IMR-90 (cell line): ENCODE measurements around the gene GPR32. TPM values are rescaled to one million over a fixed set of nuclear protein-coding genes. Genes with fewer than 3 reads are reported as not detected.

Experiments used
- ATAC-seq: fragments of 200-7000 bp; cut with Tn5 transposase; 2 replicates; pipeline ENCODE4 v1.9.1; 2020; ENCODE audit warnings: low read depth, mild to moderate bottlenecking, moderate library complexity
- BruUV-seq: library from RNA; stranded (reverse); fragments of 400-500 nt; replicated peaks from 2 replicates; lab custom pipeline; 2021; lab: Mats Ljungman, UMichigan
- CTCF ChIA-PET: fragments of 300-600 bp; formaldehyde crosslinking; extraction: SDS; loops from one replicate; lab custom pipeline; 2021; ENCODE audit warnings: antibody characterized with exemption; lab: Yijun Ruan, JAX
- POLR2A ChIA-PET: fragments of 300-600 bp; sonication (Branson Sonifier 250); formaldehyde crosslinking; loops from one replicate; lab custom pipeline; 2022; ENCODE audit warnings: antibody characterized with exemption; ENCODE audit not compliant: unreplicated experiment; lab: Charles Lee
- DNase-seq: peaks from one replicate; pipeline ENCODE4 v3.0.0; 2013
- H2AFZ ChIP-seq: replicated peaks from 2 replicates; pipeline ENCODE3; 2013; ENCODE audit warnings: low read length, mild to moderate bottlenecking; ENCODE audit not compliant: poor library complexity
- H2AK5ac ChIP-seq: 2 replicates; pipeline ENCODE4 v1.6.1; 2013; ENCODE audit warnings: low read depth, low read length, inconsistent platforms
- H2AK9ac ChIP-seq: replicated peaks from 2 replicates; pipeline ENCODE3; 2013; ENCODE audit warnings: mild to moderate bottlenecking, low read depth, low read length, moderate library complexity; ENCODE audit not compliant: poor library complexity
- H2BK120ac ChIP-seq: 2 replicates; pipeline ENCODE4 v1.6.1; 2013; ENCODE audit warnings: low read depth, low read length, inconsistent platforms
- H2BK15ac ChIP-seq: 3 replicates; pipeline ENCODE4 v1.6.1; 2013; ENCODE audit warnings: low read depth, low read length, inconsistent platforms
- H2BK20ac ChIP-seq: 2 replicates; pipeline ENCODE4 v1.6.1; 2013; ENCODE audit warnings: low read depth, mild to moderate bottlenecking, inconsistent platforms, low read length, moderate library complexity
- H2BK5ac ChIP-seq: 2 replicates; pipeline ENCODE4 v1.6.1; 2013; ENCODE audit warnings: mild to moderate bottlenecking, low read depth, low read length, inconsistent platforms; ENCODE audit not compliant: poor library complexity, severe bottlenecking
- H3K14ac ChIP-seq: replicated peaks from 2 replicates; pipeline ENCODE4 v1.6.1; 2013; ENCODE audit warnings: low read depth, low read length, inconsistent platforms
- H3K18ac ChIP-seq: 2 replicates; pipeline ENCODE4 v1.6.1; 2013; ENCODE audit warnings: low read depth, low read length, control low read depth
- H3K23ac ChIP-seq: 2 replicates; pipeline ENCODE4 v1.6.1; 2013; ENCODE audit warnings: low read depth, low read length, inconsistent platforms
- H3K27ac ChIP-seq: 2 replicates; pipeline ENCODE4 v1.5.1; 2013; ENCODE audit warnings: mild to moderate bottlenecking, control low read depth, low read length; ENCODE audit not compliant: insufficient read depth
- H3K27me3 ChIP-seq: 2 replicates; pipeline ENCODE4 v1.6.1; 2013; ENCODE audit warnings: low read length; ENCODE audit not compliant: control insufficient read depth, insufficient read depth
- H3K36me3 ChIP-seq: 2 replicates; pipeline ENCODE4 v1.6.1; 2013; ENCODE audit warnings: low read length, mixed read lengths; ENCODE audit not compliant: control insufficient read depth, insufficient read depth
- H3K4ac ChIP-seq: 2 replicates; pipeline ENCODE4 v1.6.1; 2013; ENCODE audit warnings: low read depth, low read length, inconsistent platforms
- H3K4me1 ChIP-seq: 2 replicates; pipeline ENCODE4 v1.6.1; 2013; ENCODE audit warnings: low read length, mixed read lengths; ENCODE audit not compliant: control insufficient read depth, insufficient read depth
- H3K4me2 ChIP-seq: 2 replicates; pipeline ENCODE4 v1.6.1; 2013; ENCODE audit warnings: low read depth, mild to moderate bottlenecking, control low read depth, low read length, moderate library complexity
- H3K4me3 ChIP-seq: 2 replicates; pipeline ENCODE4 v1.5.1; 2013; ENCODE audit warnings: low read depth, mild to moderate bottlenecking, control low read depth, low read length, moderate library complexity; ENCODE audit not compliant: insufficient read depth
- H3K56ac ChIP-seq: 2 replicates; pipeline ENCODE4 v1.6.1; 2013; ENCODE audit warnings: low read length, inconsistent platforms; ENCODE audit not compliant: insufficient read depth; ENCODE audit errors: extremely low read depth
- H3K79me1 ChIP-seq, 2 experiments: 2 replicates each; pipeline ENCODE4 v1.6.1; 2013; ENCODE audit warnings: low read length in 2 of 2, inconsistent platforms in 1 of 2, low read depth in 1 of 2
- H3K9ac ChIP-seq: 2 replicates; pipeline ENCODE4 v1.6.1; 2013; ENCODE audit warnings: low read depth, low read length, control low read depth
- H3K9me1 ChIP-seq: 2 replicates; pipeline ENCODE4 v1.6.1; 2013; ENCODE audit warnings: low read length, inconsistent platforms; ENCODE audit not compliant: insufficient read depth
- H3K9me3 ChIP-seq: 2 replicates; pipeline ENCODE4 v1.6.1; 2013; ENCODE audit warnings: low read length; ENCODE audit not compliant: control insufficient read depth, insufficient read depth
- H4K20me1 ChIP-seq: 2 replicates; pipeline ENCODE4 v1.6.1; 2013; ENCODE audit warnings: low read length, inconsistent platforms; ENCODE audit not compliant: insufficient read depth
- H4K5ac ChIP-seq: 2 replicates; pipeline ENCODE4 v1.6.1; 2013; ENCODE audit warnings: mild to moderate bottlenecking, low read depth, low read length, control low read depth
- H4K8ac ChIP-seq, 2 experiments: 2 replicates each; pipeline ENCODE4 v1.6.1; 2013; ENCODE audit warnings: low read depth in 2 of 2, low read length in 2 of 2, control low read depth in 1 of 2, inconsistent platforms in 1 of 2
- H4K91ac ChIP-seq: 2 replicates; pipeline ENCODE4 v1.6.1; 2013; ENCODE audit warnings: low read depth, low read length, inconsistent platforms; ENCODE audit not compliant: insufficient read depth
- BHLHE40 ChIP-seq: fragments of 150-350 bp; IDR thresholded peaks from 2 replicates; pipeline ENCODE4 v1.6.1; 2016; ENCODE audit warnings: mild to moderate bottlenecking, low read depth, low read length
- CEBPB ChIP-seq: IDR thresholded peaks from 2 replicates; pipeline ENCODE4 v1.6.1; 2012; ENCODE audit warnings: low read depth, low read length, improper control_type of control experiment
- CHD1 ChIP-seq: IDR thresholded peaks from 2 replicates; pipeline ENCODE4 v1.6.1; 2012; ENCODE audit warnings: low read depth, low read length, improper control_type of control experiment
- CTCF ChIP-seq: conservative IDR thresholded peaks from 2 replicates; pipeline ENCODE4 v1.5.1; 2012; ENCODE audit warnings: mild to moderate bottlenecking, low read depth, low read length, improper control_type of control experiment
- ELK1 ChIP-seq: fragments of 150-350 bp; IDR thresholded peaks from 2 replicates; pipeline ENCODE4 v1.6.1; 2016; ENCODE audit warnings: low read depth, mild to moderate bottlenecking, low read length, moderate library complexity, borderline replicate concordance
- FOS ChIP-seq: fragments of 150-350 bp; IDR thresholded peaks from 2 replicates; pipeline ENCODE4 v1.6.1; 2016; ENCODE audit warnings: low read depth, low read length
- MAZ ChIP-seq: IDR thresholded peaks from 2 replicates; pipeline ENCODE4 v1.6.1; 2012; ENCODE audit warnings: low read depth, mild to moderate bottlenecking, low read length, improper control_type of control experiment, moderate library complexity, borderline replicate concordance
- MXI1 ChIP-seq: IDR thresholded peaks from 2 replicates; pipeline ENCODE4 v1.6.1; 2012; ENCODE audit warnings: low read depth, mild to moderate bottlenecking, low read length, moderate library complexity, borderline replicate concordance
- NFE2L2 ChIP-seq: fragments of 150-350 bp; IDR thresholded peaks from 2 replicates; pipeline ENCODE4 v1.6.1; 2016; ENCODE audit warnings: low read depth, mild to moderate bottlenecking, low read length
- RAD21 ChIP-seq: IDR thresholded peaks from 2 replicates; pipeline ENCODE4 v1.6.1; 2012; ENCODE audit warnings: low read length, improper control_type of control experiment
- RCOR1 ChIP-seq: IDR thresholded peaks from 2 replicates; pipeline ENCODE4 v1.6.1; 2012; ENCODE audit warnings: mild to moderate bottlenecking, low read length, improper control_type of control experiment; ENCODE audit not compliant: insufficient replicate concordance
- RFX5 ChIP-seq: IDR thresholded peaks from 2 replicates; pipeline ENCODE4 v1.8.0; 2012; ENCODE audit warnings: low read depth, mild to moderate bottlenecking, low read length, moderate library complexity
- SMC3 ChIP-seq: fragments of 150-350 bp; IDR thresholded peaks from 2 replicates; pipeline ENCODE4 v1.6.1; 2016; ENCODE audit warnings: low read depth, mild to moderate bottlenecking, antibody characterized with exemption, low read length, moderate library complexity
- USF2 ChIP-seq: fragments of 150-350 bp; IDR thresholded peaks from 2 replicates; pipeline ENCODE4 v1.6.1; 2017; ENCODE audit warnings: mild to moderate bottlenecking, antibody characterized with exemption, low read length, low read depth
- WGBS, 2 experiments: methylation state at CpG; one replicate each; pipeline versions ENCODE4 v1.1.5 to v1.1.7; 2013; ENCODE audit warnings: missing lambda C conversion rate in 2 of 2; ENCODE audit not compliant: insufficient read length in 1 of 2; ENCODE audit errors: extremely low coverage in 2 of 2; 5-methylcytosine and 5-hydroxymethylcytosine counted together
- dilution Hi-C: fragments of 300-500 bp; cut with HindIII; formaldehyde crosslinking; loops from one replicate; pipeline ENCODE4 v1.14.3; 2018; ENCODE audit warnings: low sequenced_read_pairs; ENCODE audit not compliant: unreplicated experiment
- in situ Hi-C: fragments of 300-500 bp; cut with MboI; formaldehyde crosslinking; loops from 3 replicates; pipeline ENCODE4 v1.14.3; 2019; ENCODE audit warnings: low sequenced_read_pairs, inconsistent platforms, mixed read lengths
- intact Hi-C: fragments of 100-400 bp; cut with micrococcal nuclease; formaldehyde crosslinking; loops from 2 replicates; pipeline ENCODE4 v1.10.0; 2022
- polyA plus RNA-seq, 3 experiments: library from polyadenylated mRNA; depleted of rRNA; stranded (reverse); fragments of >200 nt; gene quantifications; 2 replicates each; pipeline ENCODE4 v1.2.3, GENCODE V29; 2012; ENCODE audit warnings: low replicate concordance in 1 of 3
- total RNA-seq: library from RNA; depleted of rRNA; stranded (reverse); fragments of >200 nt; gene quantifications from 2 replicates; pipeline ENCODE4 v1.2.3, GENCODE V29; 2012

GPR32 gene
- total and polyA plus RNA-seq, 2 of the 4 experiments (the other 2 are of a cell fraction), result not detected

GRCh38 chr19:50798659-50799546 is 28.6 kb downstream of the GPR32 start:
- H4K8ac ChIP-seq, result no peak overlapping the region
- no peak overlapping the region for H4K91ac ChIP-seq
- intact Hi-C loops (no loop called here), dilution Hi-C loops (no loop called here), in situ Hi-C loops (no loop called here)
- peaks cover 78% of the 10 kb centered on the region for H4K20me1 ChIP-seq
- no peak overlapping the region for H3K4me2 ChIP-seq
- H2BK15ac ChIP-seq, result no peak overlapping the region
- H2BK120ac ChIP-seq, result no peak overlapping the region
- H3K18ac ChIP-seq, result no peak overlapping the region
- POLR2A ChIA-PET, result no interaction called here
- no peak overlapping the region for H2AFZ ChIP-seq
- no peak for DNase-seq
- H3K4ac ChIP-seq, result no peak overlapping the region
- H2AK9ac ChIP-seq, result no peak overlapping the region
- no peaks in the 10 kb centered on the region for H3K27me3 ChIP-seq
- no peak overlapping the region for H3K9ac ChIP-seq
- CTCF ChIA-PET, result interaction anchor here (0.5 kb wide), 1 partner anchor 74 kb away, joined by 3 read pairs; no protein-coding TSS in a partner anchor
- no peak for ATAC-seq
- H3K23ac ChIP-seq, result no peak overlapping the region
- peaks cover 37% of the 10 kb centered on the region for H3K36me3 ChIP-seq
- H3K9me3 ChIP-seq, result no peaks in the 10 kb centered on the region
- H3K4me1 ChIP-seq, result peaks cover 3% of the 10 kb centered on the region; the same call in 1 of the 2 replicates
- no peak overlapping the region for H4K5ac ChIP-seq
- peaks cover 13 to 30% of the 10 kb centered on the region in 2 experiments; a peak in 3 of 4 replicates for H3K79me1 ChIP-seq
- no peak overlapping the region for H2AK5ac ChIP-seq
- H3K9me1 ChIP-seq, result peaks cover 11% of the 10 kb centered on the region
- H3K14ac ChIP-seq, result no peak overlapping the region
- 84% methylated on average over 7 of the region's 21 CpGs; no CpG with 5 or more reads in 1 of the 2 experiments for WGBS, 2 experiments
- no peak overlapping the region for H3K56ac ChIP-seq
- H2BK20ac ChIP-seq, result no peak overlapping the region
- no peak overlapping the region for H2BK5ac ChIP-seq
- H3K4me3 ChIP-seq, result no peak overlapping the region
- no peak overlapping the region for H3K27ac ChIP-seq
- BruUV-seq, result no TSS peak
- no peak for TF ChIP-seq SMC3
- no peak for TF ChIP-seq USF2
- no peak for TF ChIP-seq MXI1
- no peak for TF ChIP-seq RFX5
- TF ChIP-seq NFE2L2, result no peak
- no peak for TF ChIP-seq FOS
- no peak for TF ChIP-seq CEBPB
- no peak for TF ChIP-seq MAZ
- TF ChIP-seq CHD1, result no peak
- TF ChIP-seq BHLHE40, result no peak
- no peak for TF ChIP-seq ELK1
- no peak for TF ChIP-seq CTCF
- TF ChIP-seq RCOR1, result no peak
- no peak for TF ChIP-seq RAD21
